Measurements from ENCODE around the gene ITGB1BP1. TPM values are rescaled to one million over a fixed set of nuclear protein-coding genes. Genes with fewer than 3 reads are reported as not detected.

The ITGB1BP1 gene
- total and polyA plus RNA-seq, 9 of the 15 experiments (the other 6 are each of a cell fraction or from before 2014, with no cell fraction given), result 37.8 to 95.3 (median 50.4) TPM

- no peaks in the 10 kb centered on the region for H3K79me2 ChIP-seq (ENCODE audit: control insufficient read depth, insufficient read depth, low read length)
- WGBS (ENCODE audit: insufficient coverage, low coverage, missing lambda C conversion rate), result 23% methylated on average over 9 of the region's 9 CpGs
- H3K9me3 ChIP-seq (replicated peaks; ENCODE audit: control insufficient read depth, insufficient read depth, low read depth, low read length), result no peaks in the 10 kb centered on the region
- ChIA-PET POLR2A (interaction anchor here (0.7 to 1.2 kb wide), 3 partner anchors 12 to 401 kb away, joined by 3 to 5 read pairs (median 3); no protein-coding TSS in a partner anchor), CTCF (ENCODE audit: low intra/inter-chr PET ratio) (interaction anchor here (0.8 kb wide), 1 partner anchor 235 kb away, joined by 3 read pairs; no protein-coding TSS in a partner anchor)
- no peaks in the 10 kb centered on the region for H3K9me1 ChIP-seq (ENCODE audit: control insufficient read depth, insufficient read depth, low read length)
- TF ChIP-seq ZNF512 (tag; IDR thresholded peaks at IDR 0.05) (no peak), HIVEP1 (CRISPR knock-in tag; IDR thresholded peaks at IDR 0.05) (no peak), ZNF436 (CRISPR knock-in tag; IDR thresholded peaks at IDR 0.05) (no peak), NR4A1 (CRISPR knock-in tag; IDR thresholded peaks at IDR 0.05) (no peak), NR4A1 (tag; IDR thresholded peaks at IDR 0.05) (no peak), PURB (CRISPR knock-in tag; IDR thresholded peaks at IDR 0.05; ENCODE audit: low read depth) (no peak), ERF (CRISPR knock-in tag; IDR thresholded peaks at IDR 0.05) (no peak), RBM14 (IDR thresholded peaks at IDR 0.05; ENCODE audit: borderline replicate concordance, insufficient read depth, low read depth, low read length) (no peak), ZNF197 (CRISPR knock-in tag; IDR thresholded peaks at IDR 0.05; ENCODE audit: low read depth) (no peak), NCOR1 (IDR thresholded peaks at IDR 0.05) (no peak), ZNF551 (CRISPR knock-in tag; IDR thresholded peaks at IDR 0.05) (no peak), FOXM1 (IDR thresholded peaks at IDR 0.05; ENCODE audit: low read depth) (no peak), FOXM1 (CRISPR knock-in tag; IDR thresholded peaks at IDR 0.05; ENCODE audit: low read depth) (no peak), ZBTB33 (CRISPR knock-in tag; IDR thresholded peaks at IDR 0.05) (no peak), RBM17 (IDR thresholded peaks at IDR 0.05; ENCODE audit: borderline replicate concordance, low read depth, low read length) (no peak), ASH1L (IDR thresholded peaks at IDR 0.05; ENCODE audit: borderline replicate concordance, low read depth, partially characterized antibody) (no peak), U2AF2 (optimal IDR thresholded peaks at IDR 0.05; ENCODE audit: low read depth, low read length) (no peak), XRCC3 (IDR thresholded peaks at IDR 0.05) (no peak)
- TF ChIP-seq, protein P1, sequence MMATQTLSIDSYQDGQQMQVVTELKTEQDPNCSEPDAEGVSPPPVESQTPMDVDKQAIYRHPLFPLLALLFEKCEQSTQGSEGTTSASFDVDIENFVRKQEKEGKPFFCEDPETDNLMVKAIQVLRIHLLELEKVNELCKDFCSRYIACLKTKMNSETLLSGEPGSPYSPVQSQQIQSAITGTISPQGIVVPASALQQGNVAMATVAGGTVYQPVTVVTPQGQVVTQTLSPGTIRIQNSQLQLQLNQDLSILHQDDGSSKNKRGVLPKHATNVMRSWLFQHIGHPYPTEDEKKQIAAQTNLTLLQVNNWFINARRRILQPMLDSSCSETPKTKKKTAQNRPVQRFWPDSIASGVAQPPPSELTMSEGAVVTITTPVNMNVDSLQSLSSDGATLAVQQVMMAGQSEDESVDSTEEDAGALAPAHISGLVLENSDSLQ (IDR thresholded peaks at IDR 0.05), result no peak
- no peak overlapping the region for H2AFZ ChIP-seq (ENCODE audit: low read depth, low read length)
- no peaks in the 10 kb centered on the region for H4K20me1 ChIP-seq (replicated peaks; ENCODE audit: control insufficient read depth, insufficient read depth, low read length)
- peaks cover 2 to 34% of the 10 kb centered on the region in 2 experiments; a peak in 2 of 5 replicates for H3K27me3 ChIP-seq (ENCODE audit: control insufficient read depth in 2 of 2, insufficient read depth in 2 of 2, low read length in 2 of 2)
- H3K36me3 ChIP-seq (ENCODE audit: control insufficient read depth, insufficient read depth, low read length), result no peaks in the 10 kb centered on the region
- no peak for FAIRE-seq
- H3K27ac ChIP-seq (ENCODE audit: extremely low read depth, low read depth, low read length), result no peak overlapping the region
- intact Hi-C loops (cut with micrococcal nuclease), result no loop called here
- 0 out of 4 replicates have a peak overlapping the region, but pooled peaks of 1 of the 2 experiments have one; percentile 21 for H3K9ac ChIP-seq (ENCODE audit: insufficient read depth in 1 of 2, low read depth in 2 of 2, low read length in 2 of 2)
- H3K4me2 ChIP-seq (ENCODE audit: insufficient read depth, low read length), result no peak overlapping the region
- DNase-seq (ENCODE audit: extremely low read depth in 1 of 4, low spot score in 3 of 4), result no peak
- BruUV-seq (replicated peaks), result no TSS peak
- peaks cover 4 to 7% of the 10 kb centered on the region in 2 experiments; a peak in 3 of 5 replicates for H3K4me1 ChIP-seq (replicated peaks in 1 of 2; ENCODE audit: control insufficient read depth in 2 of 2, insufficient read depth in 2 of 2, low read length in 2 of 2)
- H3K4me3 ChIP-seq, result no peak overlapping the region
- in situ Hi-C loops (cut with MboI), result no loop called here
- ATAC-seq, result no peak
Observed at GRCh38 chr2:9377461-9378097, 45.7 kb downstream of the ITGB1BP1 start.
